ENCODE measurements around the gene ATP5F1A. TPM values are rescaled to one million over a fixed set of nuclear protein-coding genes. Genes with fewer than 3 reads are reported as not detected.

ATP5F1A gene
- total and polyA plus RNA-seq, 2 of the 4 experiments (the other 2 are of a cell fraction) = 543 to 1,085 TPM

DNA sequence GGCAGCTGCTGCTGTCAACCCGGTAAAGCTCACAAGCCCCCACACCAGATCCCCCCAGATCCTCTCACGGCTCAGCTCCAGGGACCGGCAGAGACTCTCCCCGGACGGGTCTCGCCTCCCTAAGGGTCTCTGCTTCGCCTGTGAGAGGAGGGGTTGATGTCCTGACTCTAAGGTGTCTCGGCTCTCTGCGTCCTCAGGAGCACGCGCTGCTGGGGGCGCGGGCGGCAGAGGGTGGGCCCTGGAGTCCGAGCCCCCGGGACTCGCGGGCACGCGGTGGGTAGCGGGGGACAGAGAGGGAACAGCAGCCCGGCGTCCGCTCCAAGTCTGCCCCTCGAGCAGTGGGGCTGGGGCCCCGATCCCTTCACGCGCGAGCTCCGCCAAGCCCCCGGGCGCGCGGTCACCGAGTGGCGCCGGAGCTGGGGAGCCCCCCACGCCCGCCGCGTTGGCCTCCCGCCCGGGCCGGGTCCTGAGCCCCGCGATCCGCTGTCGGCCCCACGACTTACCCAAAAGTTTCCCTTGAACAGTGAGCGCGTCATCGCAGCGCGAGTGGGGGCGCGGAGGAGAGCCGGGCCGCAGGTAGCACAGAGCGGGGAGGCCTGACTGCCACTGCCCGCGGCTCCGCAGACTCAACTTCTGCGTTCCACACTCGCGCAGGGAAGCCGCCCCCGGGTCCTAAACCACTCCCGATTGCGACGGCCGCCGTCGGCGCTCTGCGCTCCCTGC lies 26.3 kb downstream of the ATP5F1A start, which contains the start of gene PSTPIP2:
PSTPIP2 (minus strand) TSS at position 608 of the 723 bp plus-strand sequence; CDS start at position 536, 72 bp downstream.
- 1% methylated on average over 31 of the region's 75 CpGs; no CpG with 5 or more reads in 1 of the 2 experiments for WGBS, 2 experiments (ENCODE audit: extremely low coverage in 2 of 2, insufficient read length in 1 of 2)
- Histone ChIP-seq H3K14ac (replicated peaks; ENCODE audit: low read depth, low read length) (peak within 1 kb of the TSS; percentile 95), H4K8ac (ENCODE audit: low read depth in 2 of 2, low read length in 2 of 2) (peak within 1 kb of the TSS in 1 of 2 experiments; percentile 69; a peak in 1 of 4 replicates), H3K27me3 (ENCODE audit: control insufficient read depth, insufficient read depth, low read length) (no peaks in the 10 kb centered on the region), H2BK120ac (ENCODE audit: low read depth, low read length) (peak within 1 kb of the TSS; percentile 64), H3K36me3 (ENCODE audit: control insufficient read depth, insufficient read depth, low read length) (no peaks in the 10 kb centered on the region), H2BK20ac (ENCODE audit: low read depth, low read length) (no peak within 1 kb of the TSS), H4K20me1 (ENCODE audit: insufficient read depth, low read length) (no peaks in the 10 kb centered on the region; the same call in 1 of the 2 replicates), H3K4ac (ENCODE audit: low read depth, low read length) (peak within 1 kb of the TSS; percentile 94), H3K9ac (ENCODE audit: low read depth, low read length) (peak within 1 kb of the TSS; percentile 88), H3K4me2 (ENCODE audit: low read depth, low read length) (peak within 1 kb of the TSS; percentile 90), H2AFZ (replicated peaks; ENCODE audit: low read length, poor library complexity) (peak within 1 kb of the TSS; percentile 95), H3K4me3 (ENCODE audit: insufficient read depth, low read depth, low read length) (peak within 1 kb of the TSS; percentile 79), H4K5ac (ENCODE audit: low read depth, low read length) (peak within 1 kb of the TSS; percentile 49; the same call in 1 of the 2 replicates), H3K4me1 (ENCODE audit: control insufficient read depth, insufficient read depth, low read length) (peaks cover 18% of the 10 kb centered on the region), H3K9me1 (ENCODE audit: insufficient read depth, low read length) (peaks cover 6% of the 10 kb centered on the region), H3K23ac (ENCODE audit: low read depth, low read length) (peak within 1 kb of the TSS; percentile 96), H3K9me3 (ENCODE audit: control insufficient read depth, insufficient read depth, low read length) (no peaks in the 10 kb centered on the region), H3K27ac (ENCODE audit: insufficient read depth, low read length) (peak within 1 kb of the TSS; percentile 9), H4K91ac (ENCODE audit: insufficient read depth, low read depth, low read length) (peak within 1 kb of the TSS; percentile 52; the same call in 1 of the 2 replicates), H2BK5ac (ENCODE audit: low read depth, low read length, poor library complexity, severe bottlenecking) (peak within 1 kb of the TSS; percentile 27), H3K18ac (ENCODE audit: low read depth, low read length) (peak within 1 kb of the TSS; percentile 47; the same call in 1 of the 2 replicates), H2BK15ac (ENCODE audit: low read depth, low read length) (0 out of 3 replicates have a peak within 1 kb of the TSS, but pooled peaks have one; percentile 21), H2AK5ac (ENCODE audit: low read depth, low read length) (peak within 1 kb of the TSS; percentile 73), H3K79me1 (ENCODE audit: low read depth in 1 of 2, low read length in 2 of 2) (peaks cover 7 to 42% of the 10 kb centered on the region in 2 experiments; a peak in 3 of 4 replicates), H2AK9ac (replicated peaks; ENCODE audit: low read depth, low read length, poor library complexity) (peak within 1 kb of the TSS; percentile 92), H3K56ac (ENCODE audit: extremely low read depth, insufficient read depth, low read length) (peak within 1 kb of the TSS; percentile 43; the same call in 1 of the 2 replicates)
- intact Hi-C loops (cut with micrococcal nuclease) = loop anchor here (2.0 to 5.0 kb wide), 2 partner anchors 97 to 145 kb away; no protein-coding TSS in a partner anchor
- DNase-seq (peak; percentile 54), ATAC-seq (ENCODE audit: low read depth) (peak; percentile 78)
- BruUV-seq (replicated peaks) = no TSS peak
- dilution Hi-C loops (cut with HindIII; ENCODE audit: low sequenced_read_pairs, unreplicated experiment) = no loop called here
- in situ Hi-C loops (cut with MboI; ENCODE audit: low sequenced_read_pairs) = loop anchor here (5.0 to 10.0 kb wide), 2 partner anchors 95 to 407 kb away; no protein-coding TSS in a partner anchor
- POLR2A ChIA-PET (ENCODE audit: unreplicated experiment) = no interaction called here
- no peak for TF ChIP-seq RAD21 (IDR thresholded peaks at IDR 0.05; ENCODE audit: low read length)
- TF ChIP-seq ELK1 (IDR thresholded peaks at IDR 0.05; ENCODE audit: borderline replicate concordance, low read depth, low read length) = no peak
- no peak for TF ChIP-seq POLR2A (IDR thresholded peaks at IDR 0.05; ENCODE audit: low read depth, low read length)
- TF ChIP-seq BHLHE40 (IDR thresholded peaks at IDR 0.05; ENCODE audit: low read depth, low read length) = no peak
- peak; percentile 30; the same call in 1 of the 2 replicates for TF ChIP-seq MAZ (IDR thresholded peaks at IDR 0.05; ENCODE audit: borderline replicate concordance, low read depth, low read length)
- CTCF ChIA-PET = no interaction called here

Data from IMR-90 (cell line).